ENCODE results near the gene RGS6.

RGS6 gene

GRCh38 chr14:72560889-72561493 lies 628.8 kb downstream of the RGS6 start:
- no peak for DNase-seq

- DNase-seq: no peak
These were observed 630.1 kb downstream of the RGS6 start for GRCh38 chr14:72562300-72562699.

GRCh38 chr14:72563676-72564075 lies 631.4 kb downstream of the RGS6 start:
- no peak for DNase-seq

GRCh38 chr14:72565149-72565559 lies 632.9 kb downstream of the RGS6 start:
- no peak for DNase-seq

- no peak for DNase-seq
These were observed 633.7 kb downstream of the RGS6 start for GRCh38 chr14:72565917-72566316.

GRCh38 chr14:72567226-72567625 lies 635.0 kb downstream of the RGS6 start:
- no peak for DNase-seq

GRCh38 chr14:72568296-72568992 lies 636.2 kb downstream of the RGS6 start:
- DNase-seq: no peak

- no peak for DNase-seq
These were observed 641.6 kb downstream of the RGS6 start for GRCh38 chr14:72573725-72574417.

GRCh38 chr14:72574715-72575114 lies 642.5 kb downstream of the RGS6 start:
- no peak for DNase-seq

- no peak for DNase-seq
These were observed 644.0 kb downstream of the RGS6 start for GRCh38 chr14:72576258-72576657.

- DNase-seq: no peak
These were observed 645.3 kb downstream of the RGS6 start for GRCh38 chr14:72577521-72577920.

GRCh38 chr14:72578514-72578913 lies 646.3 kb downstream of the RGS6 start:
- DNase-seq: no peak

- DNase-seq: no peak
These were observed 650.4 kb downstream of the RGS6 start for GRCh38 chr14:72582582-72582981.

GRCh38 chr14:72583316-72584272 lies 651.4 kb downstream of the RGS6 start:
- DNase-seq: no peak

GRCh38 chr14:72588521-72588920 lies 656.3 kb downstream of the RGS6 start:
- no peak for DNase-seq

GRCh38 chr14:72589652-72590051 lies 657.4 kb downstream of the RGS6 start:
- no peak for DNase-seq

- no peak for DNase-seq
These were observed 658.3 kb downstream of the RGS6 start for GRCh38 chr14:72590577-72590976.

GRCh38 chr14:72591391-72591790 lies 659.2 kb downstream of the RGS6 start:
- DNase-seq: no peak

GRCh38 chr14:72594099-72594901 lies 662.1 kb downstream of the RGS6 start:
- DNase-seq: no peak

- DNase-seq: no peak
These were observed 663.1 kb downstream of the RGS6 start for GRCh38 chr14:72595152-72595862.

Measured in NCI-H187 (cell line).